HepG2 (cell line): ENCODE measurements around the gene UACA. TPM values are rescaled to one million over a fixed set of nuclear protein-coding genes. Genes with fewer than 3 reads are reported as not detected.

Experiments used
- ATAC-seq: fragments of 200-7000 bp; cut with Tn5 transposase; 3 replicates; pipeline ENCODE4 v1.9.1; 2020; ENCODE audit warnings: mild to moderate bottlenecking, moderate library complexity
- BruUV-seq: library from RNA; stranded (reverse); fragments of 400-500 nt; replicated peaks from 2 replicates; lab custom pipeline; 2021; lab: Mats Ljungman, UMichigan
- CTCF ChIA-PET: fragments of 300-600 bp; formaldehyde crosslinking; extraction: SDS; loops from one replicate; lab custom pipeline; 2021; ENCODE audit warnings: low total read pairs, inconsistent platforms, low intra/inter-chr PET ratio; lab: Yijun Ruan, JAX
- POLR2A ChIA-PET: fragments of 350-600 bp; sonication (Branson Sonifier 250); formaldehyde crosslinking; loops from one replicate; lab custom pipeline; 2020; ENCODE audit warnings: antibody characterized with exemption, inconsistent platforms; lab: Yijun Ruan, JAX
- DNase-seq: peaks from one replicate; pipeline ENCODE4 v3.0.0-alpha.2; 2015; ENCODE audit warnings: low spot score
- FAIRE-seq: peaks from 3 replicates; lab custom pipeline; 2011; peaks lifted over from hg19 to GRCh38; lab: Jason Lieb, UNC
- H2AFZ ChIP-seq: one replicate; pipeline ENCODE4 v1.6.1; 2011; ENCODE audit warnings: low read length, inconsistent platforms
- H3K27ac ChIP-seq: fragments of 300-600 bp; 3 replicates; pipeline ENCODE4 v1.8.0; 2011; ENCODE audit warnings: mixed run types, mild to moderate bottlenecking, mixed read lengths, low read length, inconsistent platforms; ENCODE audit not compliant: insufficient read depth; ENCODE audit errors: extremely low read length
- H3K27me3 ChIP-seq, 2 experiments: fragments of 200-600 bp in 1 of 2; 2 replicates in 1 of 2; 3 replicates in 1 of 2; pipeline versions ENCODE4 v1.6.0 to v1.8.0; 2011; ENCODE audit warnings: low read length in 2 of 2, mild to moderate bottlenecking in 2 of 2, moderate library complexity in 2 of 2, inconsistent platforms in 1 of 2; ENCODE audit not compliant: insufficient read depth in 2 of 2, control insufficient read depth in 1 of 2
- H3K36me3 ChIP-seq, 2 experiments: fragments of 200-600 bp in 1 of 2; replicated peaks in 1 of 2; 2 replicates in 1 of 2; 3 replicates in 1 of 2; pipeline versions ENCODE4 v1.5.1 to v1.8.0; 2011; ENCODE audit warnings: low read length in 2 of 2, inconsistent platforms in 1 of 2; ENCODE audit not compliant: insufficient read depth in 2 of 2, control insufficient read depth in 1 of 2
- H3K4me1 ChIP-seq: 2 replicates; pipeline ENCODE4 v1.5.1; 2012; ENCODE audit warnings: low read length, inconsistent platforms; ENCODE audit not compliant: insufficient read depth
- H3K4me2 ChIP-seq: 2 replicates; pipeline ENCODE4 v1.6.0; 2011; ENCODE audit warnings: low read depth, low read length, inconsistent platforms
- H3K4me3 ChIP-seq, 3 experiments: fragments of 200-600 bp in 1 of 3; sonication (generic), shearing (Covaris generic) in 1 of 3; replicated peaks in 1 of 3; 2 replicates each; pipeline ENCODE4 v1.5.1; 2011 to 2016; ENCODE audit warnings: low read length in 3 of 3, inconsistent platforms in 2 of 3, low read depth in 2 of 3, mild to moderate bottlenecking in 2 of 3, control low read depth in 1 of 3, mixed read lengths in 1 of 3; ENCODE audit not compliant: insufficient read depth in 1 of 3
- H3K79me2 ChIP-seq: one replicate; pipeline ENCODE4 v1.6.1; 2011; ENCODE audit warnings: low read length, inconsistent platforms; ENCODE audit not compliant: insufficient read depth
- H3K9ac ChIP-seq: 2 replicates; pipeline ENCODE4 v1.6.0; 2011; ENCODE audit warnings: mild to moderate bottlenecking, low read depth, low read length, inconsistent platforms; ENCODE audit not compliant: insufficient read depth
- H3K9me3 ChIP-seq: 2 replicates; pipeline ENCODE4 v1.5.1; 2012; ENCODE audit warnings: mild to moderate bottlenecking, low read length
- H4K20me1 ChIP-seq: 2 replicates; pipeline ENCODE4 v1.6.0; 2011; ENCODE audit warnings: inconsistent platforms, mild to moderate bottlenecking, low read length, moderate library complexity; ENCODE audit not compliant: insufficient read depth
- AHDC1 ChIP-seq: sonication (generic); formaldehyde crosslinking; IDR thresholded peaks from 2 replicates; pipeline ENCODE4 v1.5.1; 2020; ENCODE audit warnings: mild to moderate bottlenecking, missing genetic modification reagents, borderline replicate concordance
- ATAD3A ChIP-seq: sonication (generic); formaldehyde crosslinking; IDR thresholded peaks from 2 replicates; pipeline ENCODE4 v1.4.0; 2020; ENCODE audit warnings: missing genetic modification reagents
- CAMTA2 ChIP-seq: sonication (generic); formaldehyde crosslinking; IDR thresholded peaks from 2 replicates; pipeline ENCODE4 v1.4.0; 2020; ENCODE audit warnings: mild to moderate bottlenecking, missing genetic modification reagents, borderline replicate concordance
- CREB1 ChIP-seq, 2 experiments: fragments of 450-650 bp in 1 of 2; IDR thresholded peaks; 2 replicates each; pipeline ENCODE4 v1.6.1; 2016 to 2017; ENCODE audit warnings: control low read depth in 1 of 2, mild to moderate bottlenecking in 1 of 2, missing compliant biosample characterization in 1 of 2, missing genetic modification characterization in 1 of 2
- FOXK2 ChIP-seq: fragments of 450-650 bp; IDR thresholded peaks from 2 replicates; pipeline ENCODE4 v1.6.1; 2016
- RXRA ChIP-seq: sonication (generic); formaldehyde crosslinking; IDR thresholded peaks from 2 replicates; pipeline ENCODE4 v1.5.1; 2020; ENCODE audit warnings: missing genetic modification reagents
- SMAD1 ChIP-seq: sonication (generic); formaldehyde crosslinking; IDR thresholded peaks from 2 replicates; pipeline ENCODE4 v1.4.0; 2020; ENCODE audit warnings: missing genetic modification reagents, low read depth, mild to moderate bottlenecking, borderline replicate concordance
- ZFP1 ChIP-seq: IDR thresholded peaks from 2 replicates; pipeline ENCODE4 v1.6.1; 2016
- ZNF160 ChIP-seq: sonication (generic); formaldehyde crosslinking; IDR thresholded peaks from 2 replicates; pipeline ENCODE4 v1.8.0; 2022; ENCODE audit warnings: mild to moderate bottlenecking, inconsistent platforms, missing genetic modification reagents
- ZNF30 ChIP-seq: sonication (generic); formaldehyde crosslinking; IDR thresholded peaks from 2 replicates; pipeline ENCODE4 v1.5.0; 2020; ENCODE audit warnings: mild to moderate bottlenecking, missing genetic modification reagents
- ZNF703 ChIP-seq: sonication (generic); formaldehyde crosslinking; IDR thresholded peaks from 2 replicates; pipeline ENCODE4 v1.5.1; 2020; ENCODE audit warnings: missing genetic modification reagents, mild to moderate bottlenecking, moderate library complexity, borderline replicate concordance
- WGBS: methylation state at CpG from one replicate; pipeline ENCODE4 v1.1.6; 2017; ENCODE audit warnings: low lambda C conversion rate; 5-methylcytosine and 5-hydroxymethylcytosine counted together
- in situ Hi-C: cut with HindIII; loops from 2 replicates; pipeline ENCODE4 v1.10.0; 2017; ENCODE audit warnings: low pct_unique_long_range_greater_than_20kb; ENCODE audit not compliant: extremely low pct_ligation_motif_present
- intact Hi-C: fragments of 100-400 bp; cut with micrococcal nuclease; formaldehyde crosslinking; loops from one replicate; pipeline ENCODE4 v1.10.0; 2022; ENCODE audit not compliant: unreplicated experiment
- polyA plus RNA-seq, 8 experiments: library from polyadenylated mRNA; depleted of rRNA in 3 of 8; stranded (reverse) in 7 of 8; unstranded in 1 of 8; fragments of >200 nt; fragmentation: Illumina TruSeq in 4 of 8; extraction: Trizol in 4 of 8; gene quantifications; 2 replicates each; pipeline versions ENCODE4 v1.2.1 to v1.2.3, GENCODE V29; 2011 to 2016; ENCODE audit warnings: low read depth in 4 of 8, missing spikeins in 1 of 8, mixed read lengths in 1 of 8; ENCODE audit not compliant: insufficient read depth in 1 of 8
- total RNA-seq, 5 experiments: library from RNA; depleted of rRNA; stranded (reverse); fragments of >200 nt; fragmentation: Illumina TruSeq; extraction: Trizol; gene quantifications; 2 replicates each; pipeline ENCODE4 v1.2.3, GENCODE V29; 2016; ENCODE audit warnings: low read depth in 1 of 5
- TF ChIP-seq, protein P1 (sequence below): sonication (generic); formaldehyde crosslinking; IDR thresholded peaks from 2 replicates; pipeline ENCODE4 v1.4.0; 2020; ENCODE audit warnings: low read depth, mild to moderate bottlenecking, missing genetic modification reagents

Gene UACA
- total and polyA plus RNA-seq, 2 of the 13 experiments (the other 11 are each of a cell fraction or from before 2014, with no cell fraction given), result 17.8 to 39.2 TPM

- H3K4me1 ChIP-seq, result peaks cover 28% of the 10 kb centered on the region
- WGBS, result 87% methylated on average over 2 of the region's 2 CpGs
- DNase-seq (no peak), FAIRE-seq (no peak), ATAC-seq (no peak)
- no peak for TF ChIP-seq ZNF703 (CRISPR knock-in tag)
- no peak for TF ChIP-seq AHDC1 (CRISPR knock-in tag)
- TF ChIP-seq ZNF30, result no peak
- no peak for TF ChIP-seq SMAD1 (CRISPR knock-in tag)
- no peak for TF ChIP-seq ZNF160 (CRISPR knock-in tag)
- no peak for TF ChIP-seq CAMTA2 (CRISPR knock-in tag)
- TF ChIP-seq RXRA (CRISPR knock-in tag), result no peak
- TF ChIP-seq, protein P1, sequence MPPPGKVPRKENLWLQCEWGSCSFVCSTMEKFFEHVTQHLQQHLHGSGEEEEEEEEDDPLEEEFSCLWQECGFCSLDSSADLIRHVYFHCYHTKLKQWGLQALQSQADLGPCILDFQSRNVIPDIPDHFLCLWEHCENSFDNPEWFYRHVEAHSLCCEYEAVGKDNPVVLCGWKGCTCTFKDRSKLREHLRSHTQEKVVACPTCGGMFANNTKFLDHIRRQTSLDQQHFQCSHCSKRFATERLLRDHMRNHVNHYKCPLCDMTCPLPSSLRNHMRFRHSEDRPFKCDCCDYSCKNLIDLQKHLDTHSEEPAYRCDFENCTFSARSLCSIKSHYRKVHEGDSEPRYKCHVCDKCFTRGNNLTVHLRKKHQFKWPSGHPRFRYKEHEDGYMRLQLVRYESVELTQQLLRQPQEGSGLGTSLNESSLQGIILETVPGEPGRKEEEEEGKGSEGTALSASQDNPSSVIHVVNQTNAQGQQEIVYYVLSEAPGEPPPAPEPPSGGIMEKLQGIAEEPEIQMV (CRISPR knock-in tag), result no peak
- TF ChIP-seq CREB1 (IDR thresholded peaks at IDR 0.05), result no peak
- TF ChIP-seq CREB1 (CRISPR knock-in tag; IDR thresholded peaks at IDR 0.05), result no peak
- no peak for TF ChIP-seq FOXK2
- no peak for TF ChIP-seq ZFP1 (CRISPR knock-in tag)
- TF ChIP-seq ATAD3A (CRISPR knock-in tag), result no peak
- H2AFZ ChIP-seq, result no peak overlapping the region
- H3K4me2 ChIP-seq, result no peak overlapping the region
- H3K27ac ChIP-seq, result no peak overlapping the region
- H3K9me3 ChIP-seq, result no peaks in the 10 kb centered on the region
- POLR2A ChIA-PET, result no interaction called here
- in situ Hi-C loops (no loop called here), intact Hi-C loops (no loop called here)
- no peaks in the 10 kb centered on the region for H3K79me2 ChIP-seq
- H3K36me3 ChIP-seq, result no peaks in the 10 kb centered on the region
- no peaks in the 10 kb centered on the region for H3K27me3 ChIP-seq
- H4K20me1 ChIP-seq, result no peaks in the 10 kb centered on the region
- CTCF ChIA-PET, result no interaction called here
- H3K9ac ChIP-seq, result no peak overlapping the region
- no TSS peak for BruUV-seq
- no peak overlapping the region for H3K4me3 ChIP-seq
Measured at GRCh38 chr15:70613271-70613670, 150.1 kb downstream of the UACA start.
